WI38 (cell line): ENCODE data around the gene USP2.

Experiments used
- H3K4me3 ChIP-seq: 2 replicates; pipeline ENCODE4 v1.5.1; 2011; ENCODE audit warnings: low read depth, mild to moderate bottlenecking, control low read depth, low read length
- TF ChIP-seq, protein P1 (sequence below): IDR thresholded peaks from 2 replicates; pipeline ENCODE4 v1.5.1; 2012; ENCODE audit warnings: low read depth, mild to moderate bottlenecking, control low read depth, low read length

USP2 gene

DNA sequence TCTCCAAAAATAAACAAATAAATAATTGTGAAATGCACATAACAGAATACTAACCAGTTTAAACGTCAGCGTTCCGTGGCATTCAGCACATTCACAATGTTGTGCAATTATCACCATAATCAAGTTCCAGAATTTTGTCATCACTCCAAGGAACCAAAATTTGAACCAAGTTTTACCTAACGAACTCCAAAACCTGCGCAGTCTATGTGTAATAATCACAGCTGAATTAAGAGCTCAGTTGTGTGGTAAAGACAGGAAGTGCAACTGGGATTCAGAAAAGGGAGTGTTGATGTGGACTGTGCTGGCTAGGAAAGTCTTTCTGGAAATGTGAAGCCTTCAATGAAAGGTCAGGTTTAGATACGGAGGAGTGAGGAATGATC, 59.1 kb downstream of the USP2 start:
- no peak overlapping the region for H3K4me3 ChIP-seq
- TF ChIP-seq, protein P1, sequence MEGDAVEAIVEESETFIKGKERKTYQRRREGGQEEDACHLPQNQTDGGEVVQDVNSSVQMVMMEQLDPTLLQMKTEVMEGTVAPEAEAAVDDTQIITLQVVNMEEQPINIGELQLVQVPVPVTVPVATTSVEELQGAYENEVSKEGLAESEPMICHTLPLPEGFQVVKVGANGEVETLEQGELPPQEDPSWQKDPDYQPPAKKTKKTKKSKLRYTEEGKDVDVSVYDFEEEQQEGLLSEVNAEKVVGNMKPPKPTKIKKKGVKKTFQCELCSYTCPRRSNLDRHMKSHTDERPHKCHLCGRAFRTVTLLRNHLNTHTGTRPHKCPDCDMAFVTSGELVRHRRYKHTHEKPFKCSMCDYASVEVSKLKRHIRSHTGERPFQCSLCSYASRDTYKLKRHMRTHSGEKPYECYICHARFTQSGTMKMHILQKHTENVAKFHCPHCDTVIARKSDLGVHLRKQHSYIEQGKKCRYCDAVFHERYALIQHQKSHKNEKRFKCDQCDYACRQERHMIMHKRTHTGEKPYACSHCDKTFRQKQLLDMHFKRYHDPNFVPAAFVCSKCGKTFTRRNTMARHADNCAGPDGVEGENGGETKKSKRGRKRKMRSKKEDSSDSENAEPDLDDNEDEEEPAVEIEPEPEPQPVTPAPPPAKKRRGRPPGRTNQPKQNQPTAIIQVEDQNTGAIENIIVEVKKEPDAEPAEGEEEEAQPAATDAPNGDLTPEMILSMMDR: no peak

DNA sequence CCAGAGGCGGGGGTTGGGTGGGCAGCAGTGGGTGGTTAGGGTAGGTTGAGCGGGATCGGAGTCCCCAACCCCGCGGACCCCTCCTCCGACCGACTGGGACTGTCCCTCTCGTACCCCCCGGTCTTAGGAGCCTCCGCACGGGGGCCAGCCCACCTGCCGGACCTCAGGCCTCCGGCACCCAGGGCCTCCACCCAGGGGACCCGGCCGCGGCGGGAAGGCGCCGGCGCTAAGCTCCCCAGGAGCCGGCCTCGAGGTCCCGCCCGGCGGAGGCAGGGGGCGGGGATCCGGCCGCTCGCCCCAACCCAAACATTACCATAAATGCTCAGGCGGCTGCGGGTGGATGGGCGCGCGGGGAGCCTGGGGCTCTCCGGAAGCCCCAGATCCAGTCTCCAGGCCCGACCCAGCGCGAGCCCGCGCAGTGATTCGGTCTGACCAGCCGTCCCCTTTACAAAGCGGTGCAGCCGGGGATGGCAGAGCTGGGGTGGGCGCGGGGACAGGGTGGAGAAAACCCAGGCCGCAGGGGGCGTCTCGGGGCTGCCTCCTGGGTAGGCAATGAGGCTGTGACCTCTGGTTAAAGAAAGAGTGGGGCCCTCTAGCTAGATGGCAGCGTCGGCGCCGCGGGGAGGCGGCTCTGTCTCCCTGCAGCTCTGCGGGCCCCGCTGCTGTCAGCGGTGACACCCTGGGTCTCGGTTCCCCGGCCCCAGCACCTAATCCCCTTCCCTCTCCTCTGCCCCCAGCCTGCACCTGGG, 60.5 kb downstream of the USP2 start:
- TF ChIP-seq, protein P1: no peak
- peak overlapping the region; percentile 48 for H3K4me3 ChIP-seq

DNA sequence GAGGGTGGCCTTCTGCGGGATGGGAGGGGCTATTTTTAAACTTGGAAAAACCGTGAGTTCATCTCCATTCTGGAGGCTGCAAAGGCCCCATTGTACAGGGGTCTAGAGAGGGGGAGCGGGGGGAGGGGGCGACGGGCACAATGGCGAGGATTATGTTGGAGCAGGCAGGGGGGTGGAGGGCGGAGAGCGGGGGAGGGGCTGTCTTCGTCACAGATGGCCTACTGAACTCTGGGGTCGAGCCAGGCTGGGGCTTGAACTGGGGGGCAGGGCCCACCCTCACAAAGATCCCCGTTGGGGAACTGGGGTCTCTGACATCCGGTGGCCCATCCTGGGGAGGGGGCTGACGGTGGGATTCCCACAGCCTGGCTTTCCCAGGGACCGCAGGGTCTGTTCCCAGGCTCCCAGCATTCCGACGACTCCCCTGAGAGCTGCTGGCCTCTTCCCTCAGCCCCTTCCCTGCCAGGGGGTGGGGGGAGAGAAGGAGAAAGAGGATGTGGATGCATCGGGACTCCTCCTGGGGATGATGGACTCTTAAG, 61.2 kb downstream of the USP2 start:
- H3K4me3 ChIP-seq: peak overlapping the region; percentile 48
- TF ChIP-seq, protein P1: no peak

DNA sequence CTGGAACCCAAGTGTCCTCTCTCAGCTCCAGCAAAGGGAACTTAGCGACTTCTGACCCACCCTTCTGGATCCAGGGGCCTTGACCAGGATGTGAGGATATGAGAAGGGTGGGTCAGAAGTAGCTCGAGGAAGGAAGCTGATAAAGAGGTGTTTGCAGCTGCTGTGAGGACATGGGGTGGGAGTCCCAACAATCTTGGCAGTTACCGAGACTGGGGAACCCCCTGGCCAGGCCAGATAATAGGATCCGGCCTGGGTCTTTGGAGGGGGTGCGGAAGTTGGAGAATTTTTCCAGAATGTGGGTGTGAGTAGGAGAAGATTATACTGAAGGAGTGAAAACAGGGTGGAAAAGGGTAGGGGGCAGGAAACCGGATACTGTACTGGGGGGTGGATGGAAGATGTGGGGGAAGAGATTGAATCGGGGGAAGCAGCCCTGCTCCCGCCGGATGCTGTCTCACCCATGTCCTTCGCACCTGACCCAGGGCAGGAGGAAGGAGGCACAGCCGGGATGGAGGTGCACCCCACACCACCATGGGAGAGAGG, 61.7 kb downstream of the USP2 start:
- no peak overlapping the region for H3K4me3 ChIP-seq
- TF ChIP-seq, protein P1: no peak

DNA sequence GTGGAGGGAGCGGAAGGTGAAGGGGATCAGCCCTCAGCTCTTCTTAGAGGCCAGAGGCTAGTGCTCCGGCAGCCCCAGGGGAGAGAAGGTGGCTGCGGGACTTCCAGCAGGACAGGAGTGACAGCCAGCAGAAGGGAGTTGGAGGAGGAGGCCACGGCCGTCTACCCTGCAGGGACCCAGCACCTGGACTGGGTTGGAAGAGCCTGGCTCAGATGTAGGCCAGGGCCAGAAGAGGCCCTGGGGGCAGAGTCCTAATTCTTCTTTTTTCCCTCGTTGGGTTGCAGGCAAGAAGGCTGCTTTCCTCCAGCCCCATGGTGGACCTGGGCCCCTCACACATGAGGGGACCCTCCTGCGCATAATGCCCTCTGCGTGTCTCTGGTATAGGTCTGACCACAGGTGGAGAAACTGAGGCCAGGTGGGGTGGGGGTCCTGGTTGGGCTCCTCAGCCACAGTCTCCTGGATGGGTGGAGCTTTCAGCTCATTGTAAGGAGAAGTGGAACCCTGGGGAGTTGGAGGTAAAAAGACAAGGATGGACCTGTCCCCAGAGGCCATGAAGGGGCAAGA, 62.3 kb downstream of the USP2 start:
- H3K4me3 ChIP-seq: no peak overlapping the region

DNA sequence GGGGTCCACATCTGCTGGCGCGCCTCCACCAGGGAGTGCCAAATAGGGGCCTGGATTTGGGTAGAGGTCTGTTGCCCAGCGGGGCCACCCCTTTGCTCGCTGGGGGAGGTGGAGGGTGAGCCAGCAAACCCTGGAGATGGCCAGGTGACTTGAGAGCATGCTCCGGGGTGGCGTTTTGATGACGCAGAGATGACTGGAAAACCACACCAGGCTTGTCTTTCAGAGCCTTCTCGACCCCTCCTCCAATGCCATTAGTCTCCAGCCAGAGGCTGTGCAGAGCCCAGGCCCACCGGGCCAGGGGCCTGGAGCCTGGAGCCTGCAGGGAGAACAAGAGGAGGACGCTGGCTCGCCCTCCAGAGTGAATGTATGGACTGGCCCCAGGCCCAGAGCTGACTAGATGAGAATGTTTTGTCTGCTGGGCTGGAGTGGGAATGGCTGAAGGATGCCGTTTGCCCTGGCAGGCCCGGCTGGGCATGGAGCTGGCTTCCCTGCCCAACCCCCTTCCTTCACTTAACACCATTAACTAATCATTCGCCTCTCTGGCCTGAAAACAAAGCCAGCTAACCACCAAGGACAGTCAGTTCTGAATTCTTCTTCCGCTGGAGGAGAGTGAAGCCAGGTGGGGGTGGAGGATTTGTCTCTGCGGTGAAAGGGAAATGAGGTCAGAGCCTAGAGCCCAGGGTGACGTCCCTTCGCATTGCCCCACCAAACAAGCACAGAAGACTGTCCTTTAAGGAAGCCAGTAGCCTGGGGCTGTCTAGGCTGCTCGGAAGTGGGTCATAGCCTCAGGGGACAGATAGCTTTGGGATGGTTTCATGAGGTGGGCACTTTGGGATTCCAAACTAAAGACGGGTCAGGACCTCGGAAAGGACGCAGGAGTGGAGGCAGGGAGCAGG, 63.0 kb downstream of the USP2 start:
- TF ChIP-seq, protein P1: no peak
- no peak overlapping the region for H3K4me3 ChIP-seq

More for the DNA sequence above, 62.3 kb downstream of the USP2 start:
- TF ChIP-seq, protein P1: no peak
